ENCODE data around the gene AKAP12.
"Not testable (repeated sequence)": the region's sequence is repeated elsewhere in the genome, so short reads cannot be mapped to it uniquely, and the experiment has no call there.

The AKAP12 gene

GRCh38 chr6:151313066-151313491 lies 73.3 kb downstream of the AKAP12 start:
- no peak for DNase-seq

- DNase-seq = not testable (repeated sequence)
These were observed 75.9 kb downstream of the AKAP12 start for GRCh38 chr6:151315661-151316060.

GRCh38 chr6:151317103-151317994 lies 77.6 kb downstream of the AKAP12 start:
- no peak for DNase-seq

GRCh38 chr6:151317995-151318365 lies 78.2 kb downstream of the AKAP12 start:
- no peak for DNase-seq

GRCh38 chr6:151320140-151320539 lies 80.4 kb downstream of the AKAP12 start:
- no peak for DNase-seq

- no peak for DNase-seq
These were observed 81.7 kb downstream of the AKAP12 start for GRCh38 chr6:151321438-151321837.

GRCh38 chr6:151322570-151322969 lies 82.8 kb downstream of the AKAP12 start:
- DNase-seq = no peak

- DNase-seq = peak; percentile 26 to 73
These were observed 84.2 kb downstream of the AKAP12 start for GRCh38 chr6:151323791-151324487.

GRCh38 chr6:151324488-151324825 lies 84.7 kb downstream of the AKAP12 start:
- no peak for DNase-seq

- peak in 1 of 2 experiments; percentile 43 for DNase-seq
These were observed 85.6 kb downstream of the AKAP12 start for GRCh38 chr6:151325075-151326050.

GRCh38 chr6:151326116-151326825 lies 86.5 kb downstream of the AKAP12 start:
- DNase-seq = no peak

- DNase-seq = no peak
These were observed 87.3 kb downstream of the AKAP12 start for GRCh38 chr6:151327101-151327500.

GRCh38 chr6:151330130-151330696 lies 90.4 kb downstream of the AKAP12 start:
- DNase-seq = no peak

GRCh38 chr6:151335930-151336329 lies 96.2 kb downstream of the AKAP12 start:
- no peak for DNase-seq

- DNase-seq = no peak
These were observed 99.0 kb downstream of the AKAP12 start for GRCh38 chr6:151338651-151339200.

- no peak for DNase-seq
These were observed 99.6 kb downstream of the AKAP12 start for GRCh38 chr6:151339369-151339768.

- no peak for DNase-seq
These were observed 100.6 kb downstream of the AKAP12 start for GRCh38 chr6:151340219-151340978.

- no peak for DNase-seq
These were observed 101.9 kb downstream of the AKAP12 start for GRCh38 chr6:151341476-151342195.

GRCh38 chr6:151342750-151343149 lies 103.0 kb downstream of the AKAP12 start:
- not testable (repeated sequence) for DNase-seq

- DNase-seq = no peak
These were observed 110.0 kb downstream of the AKAP12 start for GRCh38 chr6:151349651-151350270.
